Measurements from ENCODE around the gene FASTKD3. TPM values are rescaled to one million over a fixed set of nuclear protein-coding genes. Genes with fewer than 3 reads are reported as not detected.
A peak's percentile ranks its signal among the peaks of the same experiment; 100 is the strongest.

FASTKD3 gene
- total RNA-seq, 8 experiments from 2014 or later = 9.4 to 20.4 (median 12.5) TPM

- 90 to 100% (median 100%) methylated on average over 1 to 2 of the region's 2 CpGs; no CpG with 5 or more reads in 3 of the 10 experiments for WGBS, 10 experiments
- ATAC-seq (replicated peaks in 6 of 8) = peak; percentile 83 to 98 (median 91)
- no peaks in the 10 kb centered on the region for H3K4me1 ChIP-seq (replicated peaks in 1 of 2)
- H3K4me3 ChIP-seq = no peak overlapping the region
- in situ Hi-C loops (cut with MboI; ENCODE audit: low pct_unique_long_range_greater_than_20kb in 2 of 9, low sequenced_read_pairs in 9 of 9, unreplicated experiment in 9 of 9) = loop anchor here in 2 of 9 experiments (25.0 kb wide), 2 partner anchors 595 to 1070 kb away; no protein-coding TSS in a partner anchor
- no peak overlapping the region for H3K27ac ChIP-seq
Measured at GRCh38 chr5:7856855-7857254, 12.0 kb downstream of the FASTKD3 start.

GRCh38 chr5:7855611-7856010 is 13.2 kb downstream of the FASTKD3 start:
- 33 to 100% (median 93%) methylated on average over 1 to 3 of the region's 3 CpGs; no CpG with 5 or more reads in 2 of the 10 experiments for WGBS, 10 experiments
- Histone ChIP-seq H3K27ac (no peak overlapping the region), H3K4me1 (replicated peaks in 1 of 2) (no peaks in the 10 kb centered on the region), H3K4me3 (no peak overlapping the region)
- ATAC-seq (replicated peaks in 6 of 8) = no peak
- in situ Hi-C loops (cut with MboI; ENCODE audit: low pct_unique_long_range_greater_than_20kb in 2 of 9, low sequenced_read_pairs in 9 of 9, unreplicated experiment in 9 of 9) = loop anchor here in 2 of 9 experiments (25.0 kb wide), 2 partner anchors 593 to 1068 kb away; no protein-coding TSS in a partner anchor

- in situ Hi-C loops (cut with MboI; ENCODE audit: low pct_unique_long_range_greater_than_20kb in 2 of 9, low sequenced_read_pairs in 9 of 9, unreplicated experiment in 9 of 9) = loop anchor here in 2 of 9 experiments (25.0 kb wide), 2 partner anchors 591 to 1066 kb away; no protein-coding TSS in a partner anchor
- no peak overlapping the region for H3K4me3 ChIP-seq
- H3K27ac ChIP-seq = no peak overlapping the region
- H3K4me1 ChIP-seq (replicated peaks in 1 of 2) = peaks cover 17 to 18% of the 10 kb centered on the region in 2 donors
- ATAC-seq (replicated peaks in 6 of 8) = no peak
- WGBS, 10 experiments = 57 to 100% (median 93%) methylated on average over 1 to 2 of the region's 2 CpGs; no CpG with 5 or more reads in 2 of the 10 experiments
Measured at GRCh38 chr5:7852988-7853387, 15.8 kb downstream of the FASTKD3 start.

- no peak for ATAC-seq (replicated peaks in 6 of 8)
- no peak overlapping the region for H3K27ac ChIP-seq
- in situ Hi-C loops (cut with MboI; ENCODE audit: low pct_unique_long_range_greater_than_20kb in 2 of 9, low sequenced_read_pairs in 9 of 9, unreplicated experiment in 9 of 9) = loop anchor here in 2 of 9 experiments (25.0 kb wide), 2 partner anchors 590 to 1065 kb away; no protein-coding TSS in a partner anchor
- 0 to 100% (median 91%) methylated on average over 1 of the region's 1 CpG; no CpG with 5 or more reads in 1 of the 10 experiments for WGBS, 10 experiments
- no peak overlapping the region for H3K4me3 ChIP-seq
- peaks cover 20 to 22% of the 10 kb centered on the region in 2 donors for H3K4me1 ChIP-seq (replicated peaks in 1 of 2)
Measured at GRCh38 chr5:7852542-7852941, 16.3 kb downstream of the FASTKD3 start.

GRCh38 chr5:7851617-7852289 is 17.1 kb downstream of the FASTKD3 start:
- H3K4me3 ChIP-seq = no peak overlapping the region
- H3K4me1 ChIP-seq (replicated peaks in 1 of 2) = peaks cover 20 to 23% of the 10 kb centered on the region in 2 donors
- in situ Hi-C loops (cut with MboI; ENCODE audit: low pct_unique_long_range_greater_than_20kb in 2 of 9, low sequenced_read_pairs in 9 of 9, unreplicated experiment in 9 of 9) = loop anchor here in 2 of 9 experiments (25.0 kb wide), 2 partner anchors 589 to 1064 kb away; no protein-coding TSS in a partner anchor
- no peak overlapping the region for H3K27ac ChIP-seq
- no peak for ATAC-seq (replicated peaks in 6 of 8)
- 71 to 92% (median 83%) methylated on average over 2 to 8 of the region's 8 CpGs; no CpG with 5 or more reads in 3 of the 10 experiments for WGBS, 10 experiments

- no peak for ATAC-seq (replicated peaks in 6 of 8)
- Histone ChIP-seq H3K4me3 (peak overlapping the region in 3 of 5 donors; percentile 39 to 46 (median 45)), H3K4me1 (replicated peaks in 1 of 2) (peaks cover 21 to 23% of the 10 kb centered on the region in 2 donors), H3K27ac (no peak overlapping the region)
- WGBS, 10 experiments = 40 to 100% (median 80%) methylated on average over 1 to 4 of the region's 16 CpGs; no CpG with 5 or more reads in 4 of the 10 experiments
- in situ Hi-C loops (cut with MboI; ENCODE audit: low pct_unique_long_range_greater_than_20kb in 2 of 9, low sequenced_read_pairs in 9 of 9, unreplicated experiment in 9 of 9) = loop anchor here in 2 of 9 experiments (25.0 kb wide), 2 partner anchors 589 to 1064 kb away; no protein-coding TSS in a partner anchor
Measured at GRCh38 chr5:7851240-7851592, 17.6 kb downstream of the FASTKD3 start.

GRCh38 chr5:7850395-7851239 is 18.2 kb downstream of the FASTKD3 start, which contains the start of gene CFAP90:
TSS of gene CFAP90 (minus strand) at chr5:7851133. CDS start at chr5:7851021, 112 bp downstream.
- peaks cover 23% of the 10 kb centered on the region in 2 donors for H3K4me1 ChIP-seq (replicated peaks in 1 of 2)
- H3K27ac ChIP-seq = peak within 1 kb of the TSS in 1 of 2 donors; percentile 50
- in situ Hi-C loops (cut with MboI; ENCODE audit: low pct_unique_long_range_greater_than_20kb in 2 of 9, low sequenced_read_pairs in 9 of 9, unreplicated experiment in 9 of 9) = loop anchor here in 2 of 9 experiments (25.0 kb wide), 2 partner anchors 588 to 1063 kb away; no protein-coding TSS in a partner anchor
- peak within 1 kb of the TSS; percentile 33 to 46 (median 39) for H3K4me3 ChIP-seq
- peak; percentile 59 to 82 (median 68) for ATAC-seq (replicated peaks in 6 of 8)
- 5% methylated on average over 10 of the region's 76 CpGs; no CpG with 5 or more reads in 9 of the 10 experiments for WGBS, 10 experiments

GRCh38 chr5:7849681-7850394 is 19.0 kb downstream of the FASTKD3 start:
- Histone ChIP-seq H3K27ac (peak overlapping the region in 1 of 2 donors; percentile 50), H3K4me3 (peak overlapping the region; percentile 28 to 46 (median 39)), H3K4me1 (replicated peaks in 1 of 2) (peaks cover 23 to 28% of the 10 kb centered on the region in 2 donors)
- in situ Hi-C loops (cut with MboI; ENCODE audit: low pct_unique_long_range_greater_than_20kb in 2 of 9, low sequenced_read_pairs in 9 of 9, unreplicated experiment in 9 of 9) = loop anchor here in 2 of 9 experiments (25.0 kb wide), 2 partner anchors 588 to 1063 kb away; no protein-coding TSS in a partner anchor
- ATAC-seq (replicated peaks in 6 of 8) = peak in 6 of 8 experiments; percentile 53 to 79 (median 68)
- 0 to 7% (median 0%) methylated on average over 3 to 9 of the region's 44 CpGs; no CpG with 5 or more reads in 7 of the 10 experiments for WGBS, 10 experiments

GRCh38 chr5:7848296-7848695 is 20.5 kb downstream of the FASTKD3 start:
- in situ Hi-C loops (cut with MboI; ENCODE audit: low pct_unique_long_range_greater_than_20kb in 2 of 9, low sequenced_read_pairs in 9 of 9, unreplicated experiment in 9 of 9) = no loop called here
- WGBS, 10 experiments = 71 to 100% (median 93%) methylated on average over 1 to 2 of the region's 2 CpGs; no CpG with 5 or more reads in 5 of the 10 experiments
- Histone ChIP-seq H3K27ac (peak overlapping the region in 1 of 2 donors; percentile 50), H3K4me1 (replicated peaks in 1 of 2) (peaks cover 23 to 35% of the 10 kb centered on the region in 2 donors), H3K4me3 (no peak overlapping the region)
- ATAC-seq (replicated peaks in 6 of 8) = peak in 2 of 8 experiments; percentile 2 to 53

GRCh38 chr5:7846327-7846726 is 22.5 kb downstream of the FASTKD3 start:
- no peak overlapping the region for H3K4me3 ChIP-seq
- in situ Hi-C loops (cut with MboI; ENCODE audit: low pct_unique_long_range_greater_than_20kb in 2 of 9, low sequenced_read_pairs in 9 of 9, unreplicated experiment in 9 of 9) = no loop called here
- ATAC-seq (replicated peaks in 6 of 8) = peak in 2 of 8 experiments; percentile 52 to 53
- 0 to 94% (median 79%) methylated on average over 1 to 4 of the region's 5 CpGs; no CpG with 5 or more reads in 2 of the 10 experiments for WGBS, 10 experiments
- no peak overlapping the region for H3K27ac ChIP-seq
- peaks cover 23 to 37% of the 10 kb centered on the region in 2 donors for H3K4me1 ChIP-seq (replicated peaks in 1 of 2)

- ATAC-seq (replicated peaks in 6 of 8) = peak in 5 of 8 experiments; percentile 9 to 71 (median 46)
- 18 to 94% (median 40%) methylated on average over 3 to 7 of the region's 7 CpGs for WGBS, 10 experiments
- in situ Hi-C loops (cut with MboI; ENCODE audit: low pct_unique_long_range_greater_than_20kb in 2 of 9, low sequenced_read_pairs in 9 of 9, unreplicated experiment in 9 of 9) = no loop called here
- H3K4me1 ChIP-seq (replicated peaks in 1 of 2) = peaks cover 23 to 37% of the 10 kb centered on the region in 2 donors
- peak overlapping the region; percentile 20 to 61 for H3K27ac ChIP-seq
- H3K4me3 ChIP-seq = no peak overlapping the region
Measured at GRCh38 chr5:7845557-7845956, 23.3 kb downstream of the FASTKD3 start.

- H3K27ac ChIP-seq = peak overlapping the region; percentile 20 to 61
- no peak overlapping the region for H3K4me3 ChIP-seq
- in situ Hi-C loops (cut with MboI; ENCODE audit: low pct_unique_long_range_greater_than_20kb in 2 of 9, low sequenced_read_pairs in 9 of 9, unreplicated experiment in 9 of 9) = no loop called here
- no peak for ATAC-seq (replicated peaks in 6 of 8)
- H3K4me1 ChIP-seq (replicated peaks in 1 of 2) = peaks cover 23 to 37% of the 10 kb centered on the region in 2 donors
Measured at GRCh38 chr5:7844901-7845300, 23.9 kb downstream of the FASTKD3 start.
